GM12878 (cell line): ENCODE measurements around the gene NFIL3. TPM values are rescaled to one million over a fixed set of nuclear protein-coding genes. Genes with fewer than 3 reads are reported as not detected.

Experiments used
- CBX3 ChIP-seq: fragments of 200-600 bp; sonication (generic); IDR thresholded peaks from 2 replicates; pipeline ENCODE4 v1.6.1; 2016; ENCODE audit warnings: low read depth, borderline replicate concordance
- CREM ChIP-seq: IDR thresholded peaks from 2 replicates; pipeline ENCODE4 v1.6.1; 2014; ENCODE audit warnings: antibody characterized with exemption, low read depth
- EED ChIP-seq: sonication (generic); IDR thresholded peaks from 2 replicates; pipeline ENCODE4 v1.6.1; 2016; ENCODE audit warnings: antibody characterized with exemption, low read depth
- ETV6 ChIP-seq, 2 experiments: fragments of 450-650 bp in 1 of 2; IDR thresholded peaks in 1 of 2; conservative IDR thresholded peaks in 1 of 2; 2 replicates each; pipeline ENCODE4 v1.6.1; 2014; ENCODE audit warnings: antibody characterized with exemption in 1 of 2, borderline replicate concordance in 1 of 2, low read depth in 1 of 2, mild to moderate bottlenecking in 1 of 2, moderate library complexity in 1 of 2
- FOXK2 ChIP-seq: fragments of 450-650 bp; IDR thresholded peaks from 2 replicates; pipeline ENCODE4 v1.6.1; 2017; ENCODE audit warnings: mild to moderate bottlenecking, moderate library complexity
- HDAC2 ChIP-seq: fragments of 200-600 bp; sonication (generic); IDR thresholded peaks from 2 replicates; pipeline ENCODE4 v1.6.1; 2017
- JUNB ChIP-seq: IDR thresholded peaks from 2 replicates; pipeline ENCODE4 v1.6.1; 2016; ENCODE audit warnings: antibody characterized with exemption, mild to moderate bottlenecking
- JUND ChIP-seq: IDR thresholded peaks from 2 replicates; pipeline ENCODE4 v1.6.1; 2012; ENCODE audit warnings: low read depth, mild to moderate bottlenecking, low read length, improper control_type of control experiment, moderate library complexity
- KDM1A ChIP-seq: fragments of 200-600 bp; sonication (generic); IDR thresholded peaks from 2 replicates; pipeline ENCODE4 v1.6.1; 2016; ENCODE audit warnings: borderline replicate concordance
- MYB ChIP-seq: fragments of 150-350 bp; IDR thresholded peaks from 2 replicates; pipeline ENCODE4 v1.6.1; 2014; ENCODE audit warnings: mild to moderate bottlenecking, low read depth, low read length, borderline replicate concordance
- NFIC ChIP-seq: IDR thresholded peaks from 2 replicates; pipeline ENCODE4 v1.6.1; 2012; ENCODE audit warnings: low read depth, mild to moderate bottlenecking, inconsistent platforms, low read length, moderate library complexity
- NR2C1 ChIP-seq: fragments of 450-650 bp; IDR thresholded peaks from 2 replicates; pipeline ENCODE4 v1.6.1; 2017; ENCODE audit warnings: antibody characterized with exemption, mild to moderate bottlenecking, moderate library complexity
- PAX8 ChIP-seq: fragments of 450-650 bp; IDR thresholded peaks from 2 replicates; pipeline ENCODE4 v1.6.1; 2017; ENCODE audit warnings: mild to moderate bottlenecking, moderate library complexity
- RELA ChIP-seq: fragments of 450-650 bp; IDR thresholded peaks from 2 replicates; pipeline ENCODE4 v1.8.0; 2014; ENCODE audit warnings: borderline replicate concordance; ENCODE audit not compliant: partially characterized antibody
- SIN3A ChIP-seq: IDR thresholded peaks from 2 replicates; pipeline ENCODE4 v1.6.1; 2012; ENCODE audit warnings: low read depth, low read length, improper control_type of control experiment
- SIX5 ChIP-seq: IDR thresholded peaks from 2 replicates; pipeline ENCODE4 v1.6.1; 2011; ENCODE audit warnings: mild to moderate bottlenecking, low read depth, low read length, moderate library complexity; ENCODE audit not compliant: severe bottlenecking
- SMARCA5 ChIP-seq: fragments of 450-650 bp; IDR thresholded peaks from 2 replicates; pipeline ENCODE4 v1.6.1; 2017; ENCODE audit warnings: mild to moderate bottlenecking
- SPI1 ChIP-seq: IDR thresholded peaks from 2 replicates; pipeline ENCODE4 v1.6.1; 2011; ENCODE audit warnings: low read depth, mild to moderate bottlenecking, low read length, moderate library complexity, borderline replicate concordance; ENCODE audit not compliant: insufficient read depth
- SUPT20H ChIP-seq: IDR thresholded peaks from 2 replicates; pipeline ENCODE4 v1.6.1; 2011; ENCODE audit warnings: low read depth, mild to moderate bottlenecking, low read length, moderate library complexity, borderline replicate concordance; ENCODE audit not compliant: control insufficient read depth
- TARDBP ChIP-seq: IDR thresholded peaks from 2 replicates; pipeline ENCODE4 v1.6.1; 2016; ENCODE audit warnings: borderline replicate concordance
- ZBED1 ChIP-seq: IDR thresholded peaks from 2 replicates; pipeline ENCODE4 v1.6.1; 2016; ENCODE audit warnings: borderline replicate concordance
- ZNF384 ChIP-seq: IDR thresholded peaks from 2 replicates; pipeline ENCODE4 v1.6.1; 2012; ENCODE audit warnings: low read depth, mild to moderate bottlenecking, low read length, improper control_type of control experiment, borderline replicate concordance
- ZZZ3 ChIP-seq: IDR thresholded peaks from 2 replicates; pipeline ENCODE4 v1.6.1; 2011; ENCODE audit warnings: low read depth; ENCODE audit not compliant: control insufficient read depth, insufficient read length
- polyA plus RNA-seq, 11 experiments: library from polyadenylated mRNA; depleted of rRNA in 4 of 11; unstranded in 6 of 11; stranded (reverse) in 5 of 11; fragments of >200 nt; fragmentation: Nextera tagmentation in 4 of 11; fragmentation: Illumina TruSeq in 1 of 11; extraction: Ambion mirVana in 4 of 11; extraction: Trizol in 1 of 11; gene quantifications; 1 replicate in 1 of 11; 2 replicates in 10 of 11; pipeline versions ENCODE4 v1.2.1 to v1.2.3, GENCODE V29; 2011 to 2016; ENCODE audit warnings: inconsistent platforms in 2 of 11, missing spikeins in 2 of 11, low read depth in 1 of 11
- total RNA-seq, 4 experiments: library from RNA; depleted of rRNA in 3 of 4; stranded (reverse); fragments of >200 nt in 3 of 4; fragmentation: Illumina TruSeq in 1 of 4; extraction: Trizol in 1 of 4; gene quantifications; 2 replicates each; pipeline versions ENCODE4 v1.2.1 to v1.2.3, GENCODE V29; 2013 to 2021
- TF ChIP-seq, protein P1 (sequence below): IDR thresholded peaks from 2 replicates; pipeline ENCODE4 v1.6.1; 2012; ENCODE audit warnings: low read depth, low read length, improper control_type of control experiment
- TF ChIP-seq, protein P2 (sequence below): fragments of 450-650 bp; IDR thresholded peaks from 2 replicates; pipeline ENCODE4 v1.6.1; 2017; ENCODE audit warnings: mild to moderate bottlenecking, moderate library complexity
- TF ChIP-seq, protein P3 (sequence below): IDR thresholded peaks from 2 replicates; pipeline ENCODE4 v1.6.1; 2011; ENCODE audit warnings: borderline replicate concordance, low read depth, mild to moderate bottlenecking, moderate library complexity, low read length; ENCODE audit not compliant: insufficient read depth, poor library complexity, severe bottlenecking
- TF ChIP-seq, protein P4 (sequence below): fragments of 450-650 bp; IDR thresholded peaks from 2 replicates; pipeline ENCODE4 v1.6.1; 2016; ENCODE audit warnings: mild to moderate bottlenecking

NFIL3 gene
- total and polyA plus RNA-seq, 10 of the 15 experiments (the other 5 are each of a cell fraction or from before 2014, with no cell fraction given): 0.18 to 1.0 (median 0.36) TPM; not detected in 3

DNA sequence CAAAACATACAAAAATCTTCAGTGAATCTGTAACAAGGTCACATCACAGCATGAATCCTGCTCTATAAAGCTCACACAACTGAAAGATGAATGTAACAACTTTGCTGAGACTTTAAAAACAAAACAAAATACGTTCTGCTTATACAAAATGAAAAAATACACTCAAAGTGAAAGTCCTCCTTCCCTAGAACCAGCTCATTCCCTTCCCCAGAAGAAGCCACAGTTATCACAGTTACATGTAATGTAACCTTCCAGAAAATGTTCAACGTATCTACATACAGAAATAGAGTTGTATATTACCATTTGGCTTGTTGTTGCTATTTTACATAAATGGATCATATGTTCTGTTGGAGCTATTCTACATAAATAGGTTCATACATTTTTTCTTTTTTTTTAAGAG, 64.5 kb downstream of the NFIL3 start (continued):
- TF ChIP-seq KDM1A: no peak
- no peak for TF ChIP-seq MYB
- no peak for TF ChIP-seq ZZZ3
- TF ChIP-seq SPI1: no peak
- TF ChIP-seq PAX8: no peak
- no peak for TF ChIP-seq FOXK2
- TF ChIP-seq, protein P1, sequence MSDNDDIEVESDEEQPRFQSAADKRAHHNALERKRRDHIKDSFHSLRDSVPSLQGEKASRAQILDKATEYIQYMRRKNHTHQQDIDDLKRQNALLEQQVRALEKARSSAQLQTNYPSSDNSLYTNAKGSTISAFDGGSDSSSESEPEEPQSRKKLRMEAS: no peak
- TF ChIP-seq SIN3A: no peak
- TF ChIP-seq RELA: no peak
- TF ChIP-seq, protein P2, sequence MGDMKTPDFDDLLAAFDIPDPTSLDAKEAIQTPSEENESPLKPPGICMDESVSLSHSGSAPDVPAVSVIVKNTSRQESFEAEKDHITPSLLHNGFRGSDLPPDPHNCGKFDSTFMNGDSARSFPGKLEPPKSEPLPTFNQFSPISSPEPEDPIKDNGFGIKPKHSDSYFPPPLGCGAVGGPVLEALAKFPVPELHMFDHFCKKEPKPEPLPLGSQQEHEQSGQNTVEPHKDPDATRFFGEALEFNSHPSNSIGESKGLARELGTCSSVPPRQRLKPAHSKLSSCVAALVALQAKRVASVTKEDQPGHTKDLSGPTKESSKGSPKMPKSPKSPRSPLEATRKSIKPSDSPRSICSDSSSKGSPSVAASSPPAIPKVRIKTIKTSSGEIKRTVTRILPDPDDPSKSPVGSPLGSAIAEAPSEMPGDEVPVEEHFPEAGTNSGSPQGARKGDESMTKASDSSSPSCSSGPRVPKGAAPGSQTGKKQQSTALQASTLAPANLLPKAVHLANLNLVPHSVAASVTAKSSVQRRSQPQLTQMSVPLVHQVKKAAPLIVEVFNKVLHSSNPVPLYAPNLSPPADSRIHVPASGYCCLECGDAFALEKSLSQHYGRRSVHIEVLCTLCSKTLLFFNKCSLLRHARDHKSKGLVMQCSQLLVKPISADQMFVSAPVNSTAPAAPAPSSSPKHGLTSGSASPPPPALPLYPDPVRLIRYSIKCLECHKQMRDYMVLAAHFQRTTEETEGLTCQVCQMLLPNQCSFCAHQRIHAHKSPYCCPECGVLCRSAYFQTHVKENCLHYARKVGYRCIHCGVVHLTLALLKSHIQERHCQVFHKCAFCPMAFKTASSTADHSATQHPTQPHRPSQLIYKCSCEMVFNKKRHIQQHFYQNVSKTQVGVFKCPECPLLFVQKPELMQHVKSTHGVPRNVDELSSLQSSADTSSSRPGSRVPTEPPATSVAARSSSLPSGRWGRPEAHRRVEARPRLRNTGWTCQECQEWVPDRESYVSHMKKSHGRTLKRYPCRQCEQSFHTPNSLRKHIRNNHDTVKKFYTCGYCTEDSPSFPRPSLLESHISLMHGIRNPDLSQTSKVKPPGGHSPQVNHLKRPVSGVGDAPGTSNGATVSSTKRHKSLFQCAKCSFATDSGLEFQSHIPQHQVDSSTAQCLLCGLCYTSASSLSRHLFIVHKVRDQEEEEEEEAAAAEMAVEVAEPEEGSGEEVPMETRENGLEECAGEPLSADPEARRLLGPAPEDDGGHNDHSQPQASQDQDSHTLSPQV: no peak
- no peak for TF ChIP-seq NR2C1
- TF ChIP-seq HDAC2: no peak
- no peak for TF ChIP-seq CBX3
- no peak; the same call in 1 of the 2 replicates for TF ChIP-seq ZBED1
- peak; percentile 45; the same call in 1 of the 2 replicates for TF ChIP-seq EED
- TF ChIP-seq, protein P3, sequence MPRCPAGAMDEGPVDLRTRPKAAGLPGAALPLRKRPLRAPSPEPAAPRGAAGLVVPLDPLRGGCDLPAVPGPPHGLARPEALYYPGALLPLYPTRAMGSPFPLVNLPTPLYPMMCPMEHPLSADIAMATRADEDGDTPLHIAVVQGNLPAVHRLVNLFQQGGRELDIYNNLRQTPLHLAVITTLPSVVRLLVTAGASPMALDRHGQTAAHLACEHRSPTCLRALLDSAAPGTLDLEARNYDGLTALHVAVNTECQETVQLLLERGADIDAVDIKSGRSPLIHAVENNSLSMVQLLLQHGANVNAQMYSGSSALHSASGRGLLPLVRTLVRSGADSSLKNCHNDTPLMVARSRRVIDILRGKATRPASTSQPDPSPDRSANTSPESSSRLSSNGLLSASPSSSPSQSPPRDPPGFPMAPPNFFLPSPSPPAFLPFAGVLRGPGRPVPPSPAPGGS: no peak
- TF ChIP-seq, protein P4, sequence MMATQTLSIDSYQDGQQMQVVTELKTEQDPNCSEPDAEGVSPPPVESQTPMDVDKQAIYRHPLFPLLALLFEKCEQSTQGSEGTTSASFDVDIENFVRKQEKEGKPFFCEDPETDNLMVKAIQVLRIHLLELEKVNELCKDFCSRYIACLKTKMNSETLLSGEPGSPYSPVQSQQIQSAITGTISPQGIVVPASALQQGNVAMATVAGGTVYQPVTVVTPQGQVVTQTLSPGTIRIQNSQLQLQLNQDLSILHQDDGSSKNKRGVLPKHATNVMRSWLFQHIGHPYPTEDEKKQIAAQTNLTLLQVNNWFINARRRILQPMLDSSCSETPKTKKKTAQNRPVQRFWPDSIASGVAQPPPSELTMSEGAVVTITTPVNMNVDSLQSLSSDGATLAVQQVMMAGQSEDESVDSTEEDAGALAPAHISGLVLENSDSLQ: no peak
- peak; percentile 55; the same call in 1 of the 2 replicates for TF ChIP-seq CREM
- TF ChIP-seq SIX5: no peak
- TF ChIP-seq JUND: peak; percentile 40; the same call in 1 of the 2 replicates
- TF ChIP-seq ZNF384: 0 out of 2 replicates have a peak, but pooled peaks have one; percentile 7
- peak in 1 of 2 experiments; percentile 21; a peak in 1 of 4 replicates for TF ChIP-seq ETV6 (conservative IDR thresholded peaks at IDR 0.05 in 1 of 2, IDR thresholded peaks at IDR 0.05 in 1 of 2; ENCODE audit: borderline replicate concordance in 1 of 2, low read depth in 1 of 2)
- TF ChIP-seq TARDBP: no peak
- TF ChIP-seq SUPT20H: no peak
- peak; percentile 97 for TF ChIP-seq JUNB
- peak; percentile 79; the same call in 1 of the 2 replicates for TF ChIP-seq NFIC
- no peak for TF ChIP-seq SMARCA5
